Measurements from ENCODE around the gene SDCCAG8. TPM values are rescaled to one million over a fixed set of nuclear protein-coding genes. Genes with fewer than 3 reads are reported as not detected.

The SDCCAG8 gene
- total RNA-seq, 2 donors from 2014 or later: 23.2 to 91.0 TPM

GRCh38 chr1:243408479-243408878 is 152.6 kb downstream of the SDCCAG8 start:
- no peaks in the 10 kb centered on the region for H3K27me3 ChIP-seq (replicated peaks; ENCODE audit: insufficient read depth)
- H3K4me3 ChIP-seq: no peak overlapping the region
- no peaks in the 10 kb centered on the region for H3K4me1 ChIP-seq (ENCODE audit: control insufficient read depth in 1 of 2, low read depth in 2 of 2)
- TF ChIP-seq CTCF (IDR thresholded peaks at IDR 0.05): no peak
- ATAC-seq (ENCODE audit: insufficient number of reproducible peaks, low FRiP score, low read depth) (no peak), DNase-seq (ENCODE audit: low spot score) (no peak)
- H3K27ac ChIP-seq: no peak overlapping the region
- no peaks in the 10 kb centered on the region for H3K36me3 ChIP-seq
- no peaks in the 10 kb centered on the region for H3K9me3 ChIP-seq

- Histone ChIP-seq H3K4me3 (no peak overlapping the region), H3K9me3 (no peaks in the 10 kb centered on the region), H3K27ac (no peak overlapping the region), H3K36me3 (no peaks in the 10 kb centered on the region), H3K4me1 (ENCODE audit: control insufficient read depth in 1 of 2, low read depth in 2 of 2) (no peaks in the 10 kb centered on the region), H3K27me3 (replicated peaks; ENCODE audit: insufficient read depth) (no peaks in the 10 kb centered on the region)
- DNase-seq (ENCODE audit: low spot score) (no peak), ATAC-seq (ENCODE audit: insufficient number of reproducible peaks, low FRiP score, low read depth) (no peak)
- TF ChIP-seq CTCF (IDR thresholded peaks at IDR 0.05): no peak
These were observed 153.4 kb downstream of the SDCCAG8 start for GRCh38 chr1:243409284-243409683.

- H3K36me3 ChIP-seq: no peaks in the 10 kb centered on the region
- TF ChIP-seq CTCF (IDR thresholded peaks at IDR 0.05): no peak
- no peaks in the 10 kb centered on the region for H3K9me3 ChIP-seq
- H3K27me3 ChIP-seq (replicated peaks; ENCODE audit: insufficient read depth): no peaks in the 10 kb centered on the region
- DNase-seq (ENCODE audit: low spot score) (no peak), ATAC-seq (ENCODE audit: insufficient number of reproducible peaks, low FRiP score, low read depth) (no peak)
- no peaks in the 10 kb centered on the region for H3K4me1 ChIP-seq (ENCODE audit: control insufficient read depth in 1 of 2, low read depth in 2 of 2)
- no peak overlapping the region for H3K4me3 ChIP-seq
- no peak overlapping the region for H3K27ac ChIP-seq
These were observed 155.6 kb downstream of the SDCCAG8 start for GRCh38 chr1:243411472-243411871.

GRCh38 chr1:243413431-243414151 is 157.8 kb downstream of the SDCCAG8 start:
- ATAC-seq (ENCODE audit: insufficient number of reproducible peaks, low FRiP score, low read depth): no peak
- Histone ChIP-seq H3K36me3 (peaks cover 5% of the 10 kb centered on the region), H3K9me3 (no peaks in the 10 kb centered on the region), H3K27me3 (replicated peaks; ENCODE audit: insufficient read depth) (no peaks in the 10 kb centered on the region), H3K4me1 (ENCODE audit: control insufficient read depth in 1 of 2, low read depth in 2 of 2) (no peaks in the 10 kb centered on the region), H3K4me3 (no peak overlapping the region), H3K27ac (no peak overlapping the region)
- no peak for TF ChIP-seq CTCF (IDR thresholded peaks at IDR 0.05)
- no peak for DNase-seq (ENCODE audit: low spot score)

GRCh38 chr1:243414152-243414494 is 158.3 kb downstream of the SDCCAG8 start:
- H3K36me3 ChIP-seq: peaks cover 5% of the 10 kb centered on the region
- no peaks in the 10 kb centered on the region for H3K4me1 ChIP-seq (ENCODE audit: control insufficient read depth in 1 of 2, low read depth in 2 of 2)
- no peak for ATAC-seq (ENCODE audit: insufficient number of reproducible peaks, low FRiP score, low read depth)
- no peak overlapping the region for H3K27ac ChIP-seq
- no peak overlapping the region for H3K4me3 ChIP-seq
- H3K27me3 ChIP-seq (replicated peaks; ENCODE audit: insufficient read depth): no peaks in the 10 kb centered on the region
- no peaks in the 10 kb centered on the region for H3K9me3 ChIP-seq
- no peak for TF ChIP-seq CTCF (IDR thresholded peaks at IDR 0.05)
- no peak for DNase-seq (ENCODE audit: low spot score)

Measured in thoracic aorta (tissue), 2 donors.